HG02852 (cell line): ENCODE data around the gene UPP2.

Experiments
- ATAC-seq: cut with Tn5 transposase; IDR thresholded peaks from one replicate; pipeline ENCODE4 v1.9.1; 2021; ENCODE audit warnings: mild to moderate bottlenecking, moderate library complexity; ENCODE audit not compliant: unreplicated experiment

Gene UPP2

GRCh38 chr2:158101384-158101926 is at the start of gene UPP2:
UPP2 (plus strand) TSS chr2:158101876; CDS start chr2:158102064, 188 bp downstream.
- peak; percentile 75 for ATAC-seq

GRCh38 chr2:158052761-158053160 is 48.9 kb upstream of the UPP2 start:
- ATAC-seq: no peak

DNA sequence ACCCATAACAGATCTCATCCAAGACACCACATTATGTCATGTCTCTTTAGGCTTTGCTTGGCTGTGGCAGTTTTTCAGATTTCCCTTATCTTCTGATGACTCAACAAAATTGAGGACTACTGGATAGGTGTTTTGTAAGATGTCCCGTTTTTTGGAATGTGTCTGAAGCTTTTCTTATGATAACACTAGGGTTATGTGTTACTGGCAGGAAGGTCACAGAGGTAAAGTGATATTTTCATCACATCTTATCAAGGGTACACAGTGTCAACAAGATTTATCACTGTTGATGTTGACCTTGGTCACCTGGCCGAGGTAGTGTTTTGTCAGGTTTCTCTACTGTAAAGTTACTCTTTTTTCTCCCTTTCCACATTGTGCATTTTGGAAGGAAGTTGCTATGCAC is 44.8 kb upstream of the UPP2 start:
- ATAC-seq: no peak

DNA sequence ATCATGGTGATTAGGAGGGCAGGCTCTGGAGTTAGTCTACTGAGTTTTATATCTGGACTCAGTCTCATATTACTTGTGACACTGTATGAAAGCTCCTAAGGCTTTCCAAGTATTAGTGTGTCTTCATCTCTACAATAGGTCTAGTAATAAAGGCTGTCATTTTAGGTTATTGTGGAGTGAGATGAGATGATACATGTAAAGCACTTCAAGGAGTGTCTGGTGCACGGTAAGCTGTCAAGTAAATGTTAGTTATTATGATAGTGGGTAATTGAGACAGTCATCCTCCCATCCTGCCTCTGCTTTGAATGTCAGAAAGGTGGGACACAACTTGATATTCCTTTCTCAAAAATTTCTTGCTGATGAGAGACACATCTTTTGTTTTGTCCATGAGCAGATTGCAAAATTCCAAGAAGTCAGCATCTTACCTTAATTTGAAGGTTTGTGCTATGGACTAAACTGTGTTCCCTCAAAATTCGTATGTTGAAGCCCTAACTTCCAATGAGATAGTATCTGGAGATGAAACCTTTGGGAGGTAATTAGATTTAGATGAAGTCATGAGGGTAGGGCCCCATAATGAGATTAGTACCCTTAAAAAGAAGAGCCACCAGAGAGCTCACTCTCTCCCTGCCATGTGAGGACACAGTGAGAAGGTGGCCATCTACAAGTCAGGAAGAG is 41.4 kb upstream of the UPP2 start:
- ATAC-seq: no peak

DNA sequence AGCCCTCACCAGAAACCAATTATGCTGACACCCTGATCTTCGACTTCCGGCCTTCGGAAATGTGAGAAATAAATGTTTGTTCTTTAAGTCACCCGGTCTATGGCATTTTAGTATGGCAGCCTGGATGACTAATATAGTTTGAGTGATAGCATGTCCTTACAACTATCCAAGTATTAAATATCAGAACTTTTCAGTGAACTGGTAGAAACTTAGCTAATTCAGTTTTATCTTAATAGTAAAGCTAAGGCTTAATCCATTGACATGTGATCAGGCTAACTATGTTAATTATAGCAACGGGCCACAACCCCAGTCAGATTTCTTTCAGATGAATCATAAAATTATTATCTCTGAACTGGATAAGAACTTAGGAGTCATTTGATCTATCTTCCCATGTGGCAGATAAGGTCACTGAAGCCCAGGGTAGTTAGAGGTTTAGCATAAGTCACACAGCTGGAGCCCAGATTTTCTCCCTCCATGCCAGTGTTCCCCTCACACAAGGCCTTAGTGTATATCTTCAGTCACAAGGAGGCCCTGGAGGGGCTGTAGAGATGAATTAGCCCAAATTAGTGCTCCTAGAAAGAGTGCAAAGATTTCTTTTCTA is 40.7 kb upstream of the UPP2 start:
- ATAC-seq: no peak

DNA sequence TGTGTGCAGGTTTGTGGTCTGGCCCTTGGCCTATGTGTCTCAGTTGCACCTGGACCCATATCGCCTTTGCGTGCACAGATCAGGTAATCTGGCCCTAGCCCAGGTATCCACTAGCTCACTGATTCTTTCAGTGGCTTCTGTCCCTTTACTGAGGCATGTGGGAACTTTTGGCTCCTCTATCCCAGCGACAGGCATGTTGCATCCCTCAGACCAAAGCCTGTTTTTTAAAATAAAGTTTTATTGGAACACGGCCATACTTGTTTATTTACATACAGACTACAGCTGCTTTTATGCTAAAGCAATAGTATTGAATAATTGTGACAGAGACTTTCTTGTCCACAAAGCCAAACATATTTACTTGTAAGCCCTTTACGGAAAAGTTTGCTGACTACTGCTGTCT is 39.9 kb upstream of the UPP2 start:
- no peak for ATAC-seq

GRCh38 chr2:158066046-158066713 is 35.5 kb upstream of the UPP2 start:
- no peak for ATAC-seq

DNA sequence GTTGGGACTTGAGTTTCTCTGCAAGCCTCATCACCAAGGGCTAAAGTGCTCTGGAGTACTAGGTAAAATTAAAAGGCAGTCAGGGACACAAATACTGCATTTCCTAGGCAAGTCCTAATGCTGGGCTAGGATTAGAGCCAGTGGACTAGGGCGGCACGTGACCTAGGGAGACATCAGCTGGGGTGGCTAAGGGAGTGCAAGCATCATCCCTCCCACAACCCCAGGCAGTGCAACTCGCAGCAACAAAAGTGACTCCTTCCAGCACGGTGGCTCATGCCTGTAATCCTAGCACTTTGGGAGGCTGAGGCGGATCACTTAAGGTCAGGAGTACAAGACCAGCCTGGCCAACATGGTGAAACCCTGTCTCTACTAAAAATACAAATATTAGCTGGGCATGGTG is 30.7 kb upstream of the UPP2 start:
- ATAC-seq: no peak

DNA sequence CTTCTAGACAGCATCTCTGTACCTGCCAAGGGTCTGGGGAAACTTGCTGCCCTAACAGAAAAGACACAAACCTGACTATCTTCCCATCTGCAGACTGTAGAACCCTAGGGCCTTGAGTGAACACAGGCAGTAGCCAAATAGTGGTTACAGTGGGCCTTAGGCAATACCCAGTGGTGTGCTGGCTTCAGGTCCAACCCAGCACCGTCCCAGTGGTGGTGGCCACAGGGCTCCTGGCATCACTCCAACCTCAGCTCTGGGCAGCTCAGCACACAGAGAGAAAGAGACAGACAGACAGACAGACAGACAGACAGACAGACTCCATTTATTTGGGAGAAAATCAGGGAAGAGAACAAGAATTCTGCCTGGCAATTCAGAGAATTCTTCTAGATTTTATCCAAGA is 29.3 kb upstream of the UPP2 start:
- no peak for ATAC-seq

DNA sequence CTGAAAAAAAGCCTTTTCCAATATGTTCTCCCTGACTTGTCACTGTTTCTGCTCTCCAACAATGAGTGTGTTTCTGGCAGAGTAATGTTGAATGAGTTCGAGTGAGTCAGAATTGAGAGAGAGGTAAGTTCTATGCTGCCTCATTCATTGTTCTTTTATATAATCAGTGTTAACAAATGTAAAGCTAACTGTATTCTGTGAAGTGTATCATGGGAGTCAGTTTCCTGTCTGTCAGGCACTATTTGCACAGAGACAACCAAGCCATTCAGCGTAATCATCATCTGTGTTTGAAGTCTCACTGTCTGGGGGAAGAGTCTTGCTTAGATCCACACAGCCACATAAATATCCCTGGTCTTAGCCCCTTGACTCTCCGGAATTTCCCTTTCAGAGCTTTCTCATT is 22.0 kb upstream of the UPP2 start:
- ATAC-seq: no peak

DNA sequence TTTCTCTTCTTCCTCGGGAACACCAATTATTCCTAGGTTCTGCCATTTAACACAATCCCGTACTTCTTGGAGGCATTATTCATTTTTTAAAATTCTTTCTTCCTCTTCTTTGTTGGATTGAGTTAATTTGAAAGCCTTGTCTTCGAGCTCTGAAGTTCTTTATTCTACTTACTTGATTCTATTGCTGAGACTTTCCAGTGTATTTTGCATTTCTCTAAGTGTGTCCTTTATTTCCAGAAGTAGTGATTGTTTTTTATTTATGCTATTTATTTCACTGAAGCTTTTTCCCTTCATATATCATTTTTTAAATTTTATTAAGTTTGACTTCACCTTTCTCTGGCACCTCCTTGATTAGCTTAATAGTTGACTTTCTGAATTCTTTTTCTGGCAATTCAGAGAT is 13.6 kb upstream of the UPP2 start:
- ATAC-seq: no peak

GRCh38 chr2:158089322-158089721 is 12.4 kb upstream of the UPP2 start:
- no peak for ATAC-seq

GRCh38 chr2:158091647-158092046 is 10.0 kb upstream of the UPP2 start:
- ATAC-seq: no peak

DNA sequence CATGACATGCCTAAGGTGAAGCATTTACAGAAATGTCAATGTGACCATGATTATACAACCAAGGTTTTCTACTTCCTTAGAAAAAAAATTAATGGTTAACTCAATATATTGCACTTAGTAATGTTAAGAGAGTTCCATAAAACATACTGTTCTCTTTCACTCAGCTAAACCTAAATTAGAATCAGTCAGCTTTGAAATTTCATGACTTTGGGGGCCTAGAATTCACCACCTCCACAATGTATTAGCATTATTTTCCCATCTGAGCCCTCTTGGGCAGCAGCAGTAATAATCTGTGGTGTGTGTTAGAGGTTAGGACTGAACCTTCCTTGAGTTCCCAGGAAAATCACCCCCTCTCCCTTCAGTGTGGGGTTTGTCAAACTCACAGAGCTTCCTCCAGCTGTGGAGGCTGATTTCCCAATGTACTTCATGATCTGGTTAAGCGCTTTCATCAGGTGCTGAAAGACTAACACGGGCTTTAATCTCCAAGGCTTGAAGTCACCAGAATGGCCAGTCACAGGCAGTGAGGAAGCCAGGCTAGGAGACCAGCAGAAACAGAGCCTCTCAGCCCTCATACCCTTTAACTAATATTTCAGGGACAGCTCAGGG is 7.1 kb upstream of the UPP2 start:
- no peak for ATAC-seq

DNA sequence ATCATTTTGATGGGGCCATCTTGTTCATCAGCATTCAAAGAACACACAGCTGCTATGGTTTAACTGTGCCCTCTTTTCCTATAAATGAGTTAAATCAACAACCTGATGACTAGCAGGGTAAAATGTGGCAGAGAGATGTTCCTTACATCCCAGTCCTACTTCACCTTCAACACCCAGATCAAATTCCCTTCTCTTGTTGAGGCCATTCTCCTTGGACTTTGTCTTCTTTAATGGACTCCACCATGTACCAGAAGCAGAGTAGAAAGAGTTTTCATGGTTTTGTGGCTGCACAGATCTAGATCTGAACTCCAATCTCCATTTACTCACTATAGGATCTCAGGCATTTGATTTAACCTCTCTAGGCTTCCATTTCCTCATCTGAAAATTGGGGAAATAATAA is 6.4 kb upstream of the UPP2 start:
- no peak for ATAC-seq

GRCh38 chr2:158095912-158096311 is 5.8 kb upstream of the UPP2 start:
- no peak for ATAC-seq

DNA sequence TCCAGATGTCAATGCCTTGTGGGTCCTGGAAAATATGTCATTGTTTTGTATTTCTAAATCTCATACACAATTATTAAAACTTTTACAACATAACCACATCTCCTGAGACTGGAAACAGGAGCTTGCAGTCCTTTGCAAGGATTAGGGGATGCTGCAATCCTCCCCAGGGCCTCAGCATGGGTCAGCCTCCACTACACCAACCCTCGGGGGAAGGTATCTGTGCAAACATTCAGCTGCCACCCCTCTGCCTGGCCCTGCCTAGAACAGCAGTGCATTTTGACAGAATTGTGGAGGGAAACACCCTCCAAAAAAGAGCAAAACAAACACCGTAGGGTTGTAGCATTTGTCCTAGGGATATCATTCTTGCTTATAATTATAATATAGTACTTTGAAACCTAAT is 4.2 kb upstream of the UPP2 start:
- ATAC-seq: no peak

- no peak for ATAC-seq
These were observed 3.5 kb upstream of the UPP2 start for GRCh38 chr2:158098178-158098577.

DNA sequence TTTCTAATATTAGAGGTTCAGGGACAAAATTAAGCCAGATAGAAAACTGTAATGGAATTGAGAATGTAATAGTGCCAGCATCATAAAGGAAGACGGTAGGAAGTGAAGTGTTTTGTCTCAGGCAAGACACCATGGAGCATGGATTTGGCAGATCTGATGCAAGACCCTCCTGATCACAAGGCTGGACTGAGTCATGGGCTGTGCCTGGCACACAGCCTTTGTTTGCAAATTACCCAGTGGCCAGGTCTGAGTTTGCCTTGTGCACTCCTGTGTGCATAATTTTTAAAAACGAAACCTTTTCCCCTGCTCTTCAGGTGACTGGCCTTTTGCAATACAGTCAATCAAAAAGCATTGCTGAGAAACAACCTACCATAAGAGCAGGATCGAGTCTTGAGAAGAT is 2.0 kb upstream of the UPP2 start:
- no peak for ATAC-seq

DNA sequence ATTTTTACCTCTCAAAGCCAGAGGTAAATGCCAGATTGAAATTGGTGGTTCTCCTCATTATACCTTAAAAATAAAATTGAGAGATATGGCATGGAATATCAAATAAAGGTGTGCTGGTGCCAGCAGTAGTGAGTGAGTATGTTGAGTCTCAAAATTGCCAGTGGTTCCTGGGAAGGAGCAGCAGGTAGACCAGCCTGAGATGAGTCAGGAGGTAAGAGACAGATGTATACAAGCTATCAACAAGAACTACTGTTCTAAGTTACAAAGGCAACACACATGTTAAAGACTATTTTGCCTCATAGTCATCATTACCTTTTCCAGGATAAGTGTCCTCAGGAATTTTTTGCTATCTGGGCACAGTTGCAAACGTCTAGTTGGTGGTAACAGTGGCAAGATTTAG is 1.3 kb upstream of the UPP2 start:
- ATAC-seq: no peak

DNA sequence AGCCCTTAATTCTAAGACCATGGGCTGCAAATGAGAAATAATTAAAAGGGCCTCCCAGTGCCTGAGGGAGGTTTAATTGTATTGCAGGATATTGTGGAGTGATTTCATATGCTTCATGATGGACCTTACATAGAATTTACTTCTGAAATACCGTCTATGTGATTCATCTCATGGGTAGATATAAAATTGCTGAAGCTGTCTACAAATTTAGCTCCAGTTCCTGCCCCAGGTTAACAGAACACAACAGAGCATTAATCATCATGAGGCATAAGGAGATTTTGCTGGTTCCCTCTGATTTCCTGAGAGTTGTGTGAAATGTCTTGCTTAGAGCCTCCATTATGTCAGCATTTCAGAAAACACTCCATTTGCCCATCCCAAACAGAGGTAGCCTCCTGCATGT is 770 bp downstream of the UPP2 start:
- no peak for ATAC-seq
